Measurements from ENCODE around the gene PPP1R3D. TPM values are rescaled to one million over a fixed set of nuclear protein-coding genes. Genes with fewer than 3 reads are reported as not detected.
"Not testable (repeated sequence)": the region's sequence is repeated elsewhere in the genome, so short reads cannot be mapped to it uniquely, and the experiment has no call there.

Gene PPP1R3D
- total RNA-seq, 2 donors from 2014 or later = 3.9 to 6.1 TPM

DNA sequence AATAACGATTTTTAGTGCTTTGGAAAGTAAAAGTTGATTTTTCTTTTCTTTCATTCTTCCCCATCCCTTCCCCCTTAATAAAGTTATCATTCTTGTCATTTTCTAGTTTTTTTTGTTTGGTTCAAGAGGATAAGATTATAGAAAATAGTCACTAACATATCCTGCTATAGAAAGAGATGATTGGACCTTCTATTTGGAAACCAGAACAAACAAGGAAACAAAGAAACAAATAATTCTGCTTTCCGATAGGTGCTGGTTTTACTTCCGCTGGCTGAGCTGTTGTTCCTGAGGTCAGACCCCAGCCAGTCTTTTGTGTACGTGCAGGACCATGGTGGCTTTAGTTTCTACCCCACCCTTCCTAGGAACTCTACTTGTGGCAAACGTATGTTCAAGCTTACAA is 18.0 kb upstream of the PPP1R3D start, which contains the start of gene CDH26:
CDH26 (plus strand) TSS at position 301 of the 400 bp plus-strand sequence. CDS start 304 bp downstream, outside the sequence.
- Histone ChIP-seq H3K36me3 (ENCODE audit: control insufficient read depth, insufficient read depth, low read length) (no peaks in the 10 kb centered on the region), H3K9ac (ENCODE audit: extremely low read depth, low read length, poor library complexity, severe bottlenecking) (no peak within 1 kb of the TSS), H3K4me3 (ENCODE audit: low read length) (no peak within 1 kb of the TSS), H3K4me1 (ENCODE audit: control insufficient read depth, insufficient read depth, low read length) (peaks cover 4% of the 10 kb centered on the region), H3K9me3 (ENCODE audit: control insufficient read depth, low read length) (no peaks in the 10 kb centered on the region), H3K27ac (ENCODE audit: low read depth, low read length) (no peak within 1 kb of the TSS), H3K27me3 (ENCODE audit: control insufficient read depth, insufficient read depth, low read length, poor library complexity, severe bottlenecking) (peaks cover 68% of the 10 kb centered on the region)
- no peak within 1 kb of the TSS for H3K4me3 Mint-ChIP-seq
- H3K9me3 Mint-ChIP-seq = no peaks in the 10 kb centered on the region
- peaks cover 78% of the 10 kb centered on the region for H3K27me3 Mint-ChIP-seq (ENCODE audit: insufficient read depth)
- no peaks in the 10 kb centered on the region for H3K36me3 Mint-ChIP-seq (ENCODE audit: low read depth)
- DNase-seq = no peak
- peaks cover 15% of the 10 kb centered on the region for H3K4me1 Mint-ChIP-seq
- TF ChIP-seq CTCF (conservative IDR thresholded peaks at IDR 0.05) = no peak
- WGBS, 2 experiments (ENCODE audit: insufficient coverage in 1 of 2, insufficient read length in 1 of 2) = 86 to 89% methylated on average over 3 to 4 of the region's 5 CpGs
- no peak within 1 kb of the TSS for H3K27ac Mint-ChIP-seq

DNA sequence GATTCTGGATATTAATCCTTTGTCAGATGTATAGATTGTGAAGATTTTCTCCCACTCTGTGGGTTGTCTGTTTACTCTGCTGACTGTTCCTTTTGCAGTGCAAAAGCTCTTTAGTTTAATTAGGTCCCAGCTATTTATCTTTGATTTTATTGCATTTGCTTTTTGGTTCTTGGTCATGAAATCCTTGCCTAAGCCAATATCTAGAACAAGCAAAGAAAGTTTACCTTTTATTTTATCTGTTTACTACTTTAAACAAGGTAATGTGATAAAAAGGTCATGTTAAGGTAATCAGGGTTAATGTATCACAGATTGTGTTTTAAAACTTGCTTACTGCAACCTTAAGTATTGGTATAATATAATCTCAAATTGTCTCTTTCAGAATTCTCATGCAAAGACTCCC is 17.5 kb upstream of the PPP1R3D start:
- not testable (repeated sequence) for H3K9ac ChIP-seq (ENCODE audit: extremely low read depth, low read length, poor library complexity, severe bottlenecking); DNase-seq; H3K36me3 ChIP-seq (ENCODE audit: control insufficient read depth, insufficient read depth, low read length); H3K9me3 ChIP-seq (ENCODE audit: control insufficient read depth, low read length); H3K4me1 ChIP-seq (ENCODE audit: control insufficient read depth, insufficient read depth, low read length); H3K4me3 Mint-ChIP-seq; H3K36me3 Mint-ChIP-seq (ENCODE audit: low read depth); H3K27ac ChIP-seq (ENCODE audit: low read depth, low read length); H3K27ac Mint-ChIP-seq; H3K4me3 ChIP-seq (ENCODE audit: low read length); H3K9me3 Mint-ChIP-seq
- peaks cover 15% of the 10 kb centered on the region for H3K4me1 Mint-ChIP-seq
- peaks cover 76% of the 10 kb centered on the region for H3K27me3 Mint-ChIP-seq (ENCODE audit: insufficient read depth)
- H3K27me3 ChIP-seq (ENCODE audit: control insufficient read depth, insufficient read depth, low read length, poor library complexity, severe bottlenecking) = peaks cover 64% of the 10 kb centered on the region

DNA sequence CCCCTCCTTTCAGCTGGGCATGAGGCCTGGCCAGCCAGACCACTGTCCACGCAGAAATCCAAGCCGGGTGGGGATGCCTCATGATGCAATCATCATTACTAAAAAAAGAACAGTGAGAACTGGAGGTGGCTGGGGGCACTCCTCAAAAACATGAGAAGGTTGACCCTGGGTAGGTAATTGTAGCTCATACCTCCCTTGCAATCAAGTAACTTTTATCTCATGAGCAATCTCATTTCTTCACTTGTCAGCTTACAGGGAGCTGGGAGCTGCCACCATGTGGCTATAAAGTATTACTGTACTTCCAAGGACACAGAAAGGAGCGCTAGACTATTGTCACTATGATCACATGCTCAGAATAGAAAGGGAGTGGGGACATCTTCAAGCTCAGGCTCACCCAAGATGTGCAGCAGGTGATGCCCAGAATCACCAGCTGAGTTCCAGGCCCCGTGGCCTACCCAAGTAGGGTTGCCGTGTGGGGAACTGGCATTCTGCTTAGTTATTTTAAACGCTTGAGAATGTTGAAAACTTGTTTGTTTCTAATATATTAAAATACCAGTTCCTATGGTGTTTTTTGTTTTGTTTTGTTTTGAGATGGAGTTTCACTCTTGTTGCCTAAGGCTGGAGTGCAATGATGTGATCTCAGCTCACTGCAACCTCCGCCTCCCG is 15.2 kb upstream of the PPP1R3D start:
- H3K4me1 ChIP-seq (ENCODE audit: control insufficient read depth, insufficient read depth, low read length) = peaks cover 4% of the 10 kb centered on the region
- 84 to 94% methylated on average over 5 to 7 of the region's 8 CpGs for WGBS, 2 experiments (ENCODE audit: insufficient coverage in 1 of 2, insufficient read length in 1 of 2)
- H3K27me3 Mint-ChIP-seq (ENCODE audit: insufficient read depth) = peaks cover 62% of the 10 kb centered on the region
- no peaks in the 10 kb centered on the region for H3K36me3 ChIP-seq (ENCODE audit: control insufficient read depth, insufficient read depth, low read length)
- no peak overlapping the region for H3K4me3 ChIP-seq (ENCODE audit: low read length)
- no peak overlapping the region for H3K27ac ChIP-seq (ENCODE audit: low read depth, low read length)
- H3K4me1 Mint-ChIP-seq = peaks cover 15% of the 10 kb centered on the region
- no peaks in the 10 kb centered on the region for H3K36me3 Mint-ChIP-seq (ENCODE audit: low read depth)
- peaks cover 41% of the 10 kb centered on the region for H3K27me3 ChIP-seq (ENCODE audit: control insufficient read depth, insufficient read depth, low read length, poor library complexity, severe bottlenecking)
- no peaks in the 10 kb centered on the region for H3K9me3 ChIP-seq (ENCODE audit: control insufficient read depth, low read length)
- H3K9ac ChIP-seq (ENCODE audit: extremely low read depth, low read length, poor library complexity, severe bottlenecking) = no peak overlapping the region
- peak; percentile 48 for DNase-seq
- TF ChIP-seq CTCF (conservative IDR thresholded peaks at IDR 0.05) = peak; percentile 68
- no peaks in the 10 kb centered on the region for H3K9me3 Mint-ChIP-seq
- no peak overlapping the region for H3K27ac Mint-ChIP-seq
- H3K4me3 Mint-ChIP-seq = no peak overlapping the region

DNA sequence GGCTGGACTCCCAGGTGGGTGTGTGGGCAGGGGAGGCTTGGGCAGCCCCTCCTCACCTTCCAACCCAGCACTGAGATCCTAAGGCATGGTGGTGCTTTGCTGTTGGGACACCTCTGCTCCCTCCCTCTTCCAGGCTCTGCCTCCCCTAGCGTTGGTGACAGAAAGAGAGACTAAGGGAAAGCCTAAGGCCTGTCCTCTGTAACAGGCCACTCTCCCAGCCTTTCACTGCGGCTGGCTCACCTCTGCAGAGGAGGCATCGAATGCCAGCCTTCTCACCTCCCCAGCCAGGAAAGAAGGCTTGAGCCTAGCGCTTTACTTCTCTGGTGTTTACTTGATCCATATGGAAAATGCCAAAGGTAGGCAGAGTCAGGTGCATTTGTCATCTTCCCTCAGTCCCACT is 14.6 kb upstream of the PPP1R3D start:
- Mint-ChIP-seq H3K36me3 (ENCODE audit: low read depth) (no peaks in the 10 kb centered on the region), H3K27ac (no peak overlapping the region), H3K4me3 (no peak overlapping the region), H3K9me3 (no peaks in the 10 kb centered on the region), H3K4me1 (peaks cover 15% of the 10 kb centered on the region), H3K27me3 (ENCODE audit: insufficient read depth) (peaks cover 56% of the 10 kb centered on the region)
- Histone ChIP-seq H3K36me3 (ENCODE audit: control insufficient read depth, insufficient read depth, low read length) (no peaks in the 10 kb centered on the region), H3K27me3 (ENCODE audit: control insufficient read depth, insufficient read depth, low read length, poor library complexity, severe bottlenecking) (peaks cover 36% of the 10 kb centered on the region), H3K4me1 (ENCODE audit: control insufficient read depth, insufficient read depth, low read length) (peaks cover 4% of the 10 kb centered on the region), H3K4me3 (ENCODE audit: low read length) (no peak overlapping the region), H3K9ac (ENCODE audit: extremely low read depth, low read length, poor library complexity, severe bottlenecking) (no peak overlapping the region), H3K27ac (ENCODE audit: low read depth, low read length) (no peak overlapping the region), H3K9me3 (ENCODE audit: control insufficient read depth, low read length) (no peaks in the 10 kb centered on the region)
- WGBS, 2 experiments (ENCODE audit: insufficient coverage in 1 of 2, insufficient read length in 1 of 2) = 83 to 100% methylated on average over 1 to 4 of the region's 4 CpGs
- no peak for DNase-seq
- no peak for TF ChIP-seq CTCF (conservative IDR thresholded peaks at IDR 0.05)

All from endodermal cell (in vitro differentiated cells).